ES-I3 (cell line): Measurements from ENCODE around the gene KLF7.

Source experiments
- H3K36me3 ChIP-seq: 2 replicates; pipeline ENCODE4 v1.6.1; 2013; ENCODE audit warnings: mild to moderate bottlenecking, low read length, control low read depth, moderate library complexity; ENCODE audit not compliant: insufficient read depth
- H3K4me1 ChIP-seq: 2 replicates; pipeline ENCODE4 v1.6.1; 2013; ENCODE audit warnings: mild to moderate bottlenecking, control low read depth, low read length; ENCODE audit not compliant: insufficient read depth
- H3K9ac ChIP-seq: 2 replicates; pipeline ENCODE4 v1.6.1; 2013; ENCODE audit warnings: low read depth, mild to moderate bottlenecking, low read length, moderate library complexity
- H3K9me3 ChIP-seq: 2 replicates; pipeline ENCODE4 v1.6.1; 2013; ENCODE audit warnings: mild to moderate bottlenecking, low read length, moderate library complexity; ENCODE audit not compliant: control insufficient read depth, insufficient read depth

Gene KLF7

DNA sequence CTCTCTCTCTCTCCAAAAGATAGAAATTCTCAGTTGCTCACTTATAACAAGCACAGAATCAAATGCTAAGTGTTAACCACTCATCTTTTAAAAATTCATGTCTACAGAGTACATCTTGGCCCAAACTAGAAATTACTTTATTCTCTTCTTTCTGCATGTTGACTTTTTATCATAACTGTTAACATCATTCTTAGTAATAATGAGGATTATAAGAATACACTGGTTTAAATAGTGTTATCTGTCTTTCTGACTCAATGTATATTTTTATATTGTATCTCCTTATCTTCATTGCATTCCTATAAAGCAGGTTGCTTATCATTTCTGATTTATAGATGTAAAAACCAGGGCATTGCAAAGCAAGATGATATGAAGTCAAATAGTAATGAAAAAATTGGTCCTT, 17.8 kb upstream of the KLF7 start:
- H3K9me3 ChIP-seq = no peaks in the 10 kb centered on the region
- H3K9ac ChIP-seq = no peak overlapping the region
- no peaks in the 10 kb centered on the region for H3K36me3 ChIP-seq
- H3K4me1 ChIP-seq = no peaks in the 10 kb centered on the region; the same call in 1 of the 2 replicates

DNA sequence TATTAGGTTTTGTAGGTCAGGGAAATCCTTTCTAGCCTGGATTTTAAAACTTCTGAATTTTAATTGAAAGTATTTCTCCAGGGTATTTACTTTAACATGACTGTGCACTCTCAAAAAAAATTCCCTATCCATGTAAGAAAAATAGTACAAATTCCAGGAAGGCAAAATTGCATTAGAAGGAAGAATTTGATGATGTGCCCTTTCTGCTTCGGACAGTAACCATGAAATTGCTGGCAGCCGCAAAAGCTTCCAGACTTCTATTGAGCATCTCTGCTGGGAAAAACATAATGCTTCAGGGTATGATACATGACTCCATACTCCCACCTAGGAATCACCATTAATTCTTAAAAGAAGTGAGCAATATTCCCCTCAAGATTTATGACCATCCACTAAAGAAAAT, 17.2 kb upstream of the KLF7 start:
- Histone ChIP-seq H3K4me1 (no peaks in the 10 kb centered on the region; the same call in 1 of the 2 replicates), H3K36me3 (no peaks in the 10 kb centered on the region), H3K9me3 (no peaks in the 10 kb centered on the region), H3K9ac (no peak overlapping the region)

DNA sequence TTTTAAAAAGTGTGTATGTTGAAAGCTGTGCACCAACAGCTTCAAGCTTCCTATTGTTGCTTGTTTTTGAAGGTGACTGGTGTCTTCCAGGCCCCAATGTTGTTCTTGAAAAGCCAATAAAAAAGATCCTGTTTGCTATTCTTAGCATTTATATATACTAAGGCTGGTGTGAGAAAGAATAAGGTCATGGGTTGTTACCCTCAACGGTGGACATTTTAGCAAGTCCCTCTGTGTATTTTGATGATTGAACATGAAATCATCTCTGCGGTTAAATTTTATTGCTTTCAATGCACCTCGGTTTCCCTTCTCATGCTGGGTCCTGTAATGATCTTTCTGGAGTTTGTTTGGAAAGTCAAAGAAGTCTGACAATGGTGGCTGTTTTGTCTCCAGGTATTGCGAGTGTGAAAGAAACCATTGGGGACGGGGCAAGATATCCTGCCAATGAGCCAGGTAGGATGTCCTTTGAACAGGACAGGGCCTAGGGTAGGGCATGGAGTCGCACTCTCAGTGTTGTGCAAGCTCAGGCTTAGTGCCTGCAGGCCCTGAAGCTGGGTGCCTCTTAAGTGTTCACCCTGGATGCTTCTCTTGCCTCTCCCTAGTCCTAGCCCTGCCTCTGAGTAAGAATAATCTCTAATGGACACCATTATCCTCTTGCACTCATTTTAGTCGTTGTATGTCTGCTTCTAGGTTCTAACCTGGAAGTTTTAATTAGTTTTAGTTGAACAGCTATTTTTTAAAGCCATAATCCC, 16.0 kb upstream of the KLF7 start:
- Histone ChIP-seq H3K4me1 (no peaks in the 10 kb centered on the region; the same call in 1 of the 2 replicates), H3K9me3 (no peaks in the 10 kb centered on the region), H3K36me3 (no peaks in the 10 kb centered on the region), H3K9ac (no peak overlapping the region)

DNA sequence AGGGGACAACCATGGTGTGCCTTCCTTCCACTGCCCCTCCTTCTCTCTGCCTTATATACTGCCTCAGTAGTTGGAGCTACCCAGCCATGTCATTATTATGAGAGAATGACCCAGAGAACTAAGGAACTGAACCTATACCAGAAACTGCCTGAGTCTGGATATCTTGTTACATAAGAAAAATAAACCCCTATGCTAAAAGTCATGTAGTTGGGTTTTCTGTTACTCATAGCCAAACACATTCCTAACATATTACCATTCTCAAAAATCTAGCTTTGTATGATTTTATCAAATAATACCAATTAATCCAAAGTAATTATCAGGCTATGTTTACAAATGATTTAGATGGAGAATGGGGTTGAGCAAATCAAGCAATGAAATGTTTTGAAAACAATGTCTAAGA, 15.0 kb upstream of the KLF7 start:
- Histone ChIP-seq H3K4me1 (no peaks in the 10 kb centered on the region; the same call in 1 of the 2 replicates), H3K9me3 (no peaks in the 10 kb centered on the region), H3K9ac (no peak overlapping the region), H3K36me3 (no peaks in the 10 kb centered on the region)

DNA sequence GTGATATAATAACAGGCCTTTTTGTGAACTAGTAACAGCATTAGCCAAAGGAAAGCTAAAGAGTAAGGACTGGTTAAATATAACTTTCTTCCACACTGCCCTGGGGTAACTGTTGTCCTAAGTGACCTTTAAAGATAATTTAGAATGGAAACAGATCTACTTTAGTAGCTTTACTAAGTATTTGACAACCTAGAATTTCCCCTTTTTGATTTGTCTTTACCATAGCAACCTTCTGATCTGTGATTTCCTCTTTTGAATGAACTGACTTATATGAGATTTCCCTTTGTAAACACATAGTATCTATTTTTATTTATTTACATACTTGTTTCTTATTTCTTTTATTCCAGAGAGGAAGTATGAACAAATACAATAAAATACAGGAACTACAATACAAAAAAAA, 10.5 kb upstream of the KLF7 start:
- Histone ChIP-seq H3K9ac (no peak overlapping the region), H3K9me3 (no peaks in the 10 kb centered on the region), H3K4me1 (no peaks in the 10 kb centered on the region), H3K36me3 (no peaks in the 10 kb centered on the region)

GRCh38 chr2:207173641-207174040, 7.9 kb upstream of the KLF7 start:
- H3K9me3 ChIP-seq = no peaks in the 10 kb centered on the region
- H3K9ac ChIP-seq = no peak overlapping the region
- no peaks in the 10 kb centered on the region for H3K36me3 ChIP-seq
- peaks cover 4% of the 10 kb centered on the region for H3K4me1 ChIP-seq

DNA sequence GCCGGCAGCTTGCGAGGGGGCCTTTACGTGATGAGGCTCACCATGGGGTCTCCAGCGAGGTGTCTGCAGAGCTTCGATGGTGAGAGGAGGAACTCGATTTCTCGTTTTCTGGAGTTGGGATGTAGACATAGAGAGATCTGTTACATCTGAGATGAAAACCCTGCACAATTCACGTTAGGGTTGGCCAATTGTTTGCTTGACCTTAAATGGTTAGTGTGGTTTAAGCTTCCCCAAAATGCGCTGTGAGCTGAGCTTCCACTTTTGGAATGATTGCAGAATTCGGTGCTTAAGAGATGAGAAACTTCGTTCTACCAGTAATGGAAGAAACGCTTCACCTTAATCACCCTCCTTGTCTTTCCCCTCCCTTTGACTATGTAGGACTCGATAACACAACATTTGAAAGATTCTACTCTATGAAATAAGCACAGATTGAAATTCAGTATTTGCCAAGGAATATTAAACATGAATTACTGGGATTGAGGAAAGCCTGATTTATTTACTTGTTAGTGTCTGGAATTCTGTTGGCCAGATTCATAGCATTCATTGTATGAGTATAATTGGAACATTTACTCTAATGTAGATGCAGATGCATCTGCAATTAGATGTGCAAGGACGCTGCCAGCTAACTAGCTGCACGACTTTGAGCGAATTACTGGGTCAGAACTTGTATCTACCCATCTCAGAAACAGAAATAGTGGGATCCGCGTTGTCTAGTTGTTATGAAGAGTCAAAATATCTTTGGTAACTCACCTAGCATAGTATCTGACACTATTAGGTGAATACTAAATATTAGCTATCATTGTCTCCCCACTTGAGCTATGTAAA, 1.6 kb upstream of the KLF7 start:
- no peaks in the 10 kb centered on the region for H3K9me3 ChIP-seq
- peak overlapping the region; percentile 77 for H3K9ac ChIP-seq
- peaks cover 12% of the 10 kb centered on the region for H3K4me1 ChIP-seq
- peaks cover 2% of the 10 kb centered on the region; the same call in 1 of the 2 replicates for H3K36me3 ChIP-seq

- Histone ChIP-seq H3K36me3 (peaks cover 3% of the 10 kb centered on the region; the same call in 1 of the 2 replicates), H3K9ac (peak overlapping the region; percentile 91), H3K4me1 (peaks cover 20% of the 10 kb centered on the region)
Observed at GRCh38 chr2:207166349-207167098, 776 bp upstream of the KLF7 start.

DNA sequence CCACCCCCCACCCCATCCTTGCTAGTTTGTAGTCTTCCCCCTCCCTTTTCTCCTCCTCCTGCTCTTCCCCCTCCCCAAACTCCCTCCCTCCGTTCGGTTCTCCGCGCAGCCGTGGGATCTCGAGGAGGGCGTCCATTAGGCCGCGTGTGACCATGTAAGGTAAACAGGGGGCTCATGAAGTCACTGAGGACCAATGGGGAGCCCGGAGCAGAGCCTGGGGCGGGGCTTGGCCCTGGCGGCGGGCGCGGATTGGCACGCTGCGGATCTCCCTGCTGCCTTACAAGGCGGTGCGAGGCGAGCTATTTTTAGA, 246 bp upstream of the KLF7 start:
- no peaks in the 10 kb centered on the region for H3K9me3 ChIP-seq
- peaks cover 25% of the 10 kb centered on the region for H3K4me1 ChIP-seq
- H3K36me3 ChIP-seq = peaks cover 3% of the 10 kb centered on the region; the same call in 1 of the 2 replicates
- H3K9ac ChIP-seq = peak overlapping the region; percentile 91; the same call in 1 of the 2 replicates

More at GRCh38 chr2:207166349-207167098, 776 bp upstream of the KLF7 start:
- no peaks in the 10 kb centered on the region for H3K9me3 ChIP-seq

DNA sequence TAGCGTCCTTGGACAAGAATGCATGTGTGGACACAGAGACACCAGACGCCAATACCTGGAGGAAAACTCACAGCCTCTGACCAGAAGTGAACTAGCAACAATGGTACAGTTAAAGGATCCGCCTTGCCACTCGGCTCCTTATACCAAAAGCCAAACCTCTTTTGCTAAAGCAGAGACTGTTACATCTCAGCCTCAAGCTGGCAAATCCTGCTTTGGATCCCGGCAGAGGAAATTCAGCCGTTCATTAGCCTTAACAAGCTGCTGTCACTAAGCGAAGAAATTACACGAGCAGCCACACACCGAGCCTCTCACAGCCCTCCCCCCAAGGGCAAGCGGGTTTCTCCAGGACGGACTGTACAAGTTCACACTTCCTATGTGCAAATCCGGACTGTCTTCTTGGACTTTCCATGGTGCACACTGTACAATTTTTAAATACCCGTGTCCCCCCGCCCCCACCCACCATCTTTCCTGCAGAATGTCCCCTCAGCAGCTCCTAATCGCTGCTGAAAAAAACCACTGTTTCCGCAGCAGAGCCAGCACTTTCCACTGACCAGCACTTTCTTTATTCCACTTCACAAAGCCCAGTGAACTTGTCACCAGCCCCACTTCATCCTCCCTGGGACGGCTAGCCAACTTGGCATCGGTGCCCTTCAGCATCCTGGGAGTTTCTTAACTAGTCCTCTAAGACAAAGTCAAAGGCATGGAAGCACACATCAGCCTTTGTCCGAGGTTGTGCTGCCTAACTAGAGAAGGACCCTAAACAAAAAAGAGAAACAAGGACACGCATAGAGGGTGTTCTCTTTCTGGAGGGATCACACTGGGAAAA, 1.5 kb downstream of the KLF7 start:
- Histone ChIP-seq H3K9me3 (no peaks in the 10 kb centered on the region), H3K4me1 (peaks cover 43% of the 10 kb centered on the region), H3K36me3 (peaks cover 3% of the 10 kb centered on the region; the same call in 1 of the 2 replicates), H3K9ac (peak overlapping the region; percentile 99)

DNA sequence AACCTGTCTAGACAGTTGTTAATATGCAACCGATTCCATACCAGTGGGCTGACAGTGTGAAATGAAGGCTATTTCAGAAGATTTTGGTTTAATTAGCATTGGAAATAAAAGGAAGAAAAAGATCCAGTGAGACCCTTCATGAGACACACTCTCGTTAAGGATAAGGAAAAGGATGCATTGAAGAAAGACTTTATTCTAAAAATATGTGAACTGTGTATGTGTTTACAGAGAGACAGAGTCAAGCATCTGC, 2.1 kb downstream of the KLF7 start:
- Histone ChIP-seq H3K9ac (peak overlapping the region; percentile 99), H3K4me1 (peaks cover 45% of the 10 kb centered on the region), H3K9me3 (no peaks in the 10 kb centered on the region)

GRCh38 chr2:207163053-207163755, 2.5 kb downstream of the KLF7 start:
- Histone ChIP-seq H3K36me3 (peaks cover 3% of the 10 kb centered on the region; the same call in 1 of the 2 replicates), H3K9ac (peak overlapping the region; percentile 99)

More for the DNA sequence above, 2.1 kb downstream of the KLF7 start:
- peaks cover 3% of the 10 kb centered on the region; the same call in 1 of the 2 replicates for H3K36me3 ChIP-seq

DNA sequence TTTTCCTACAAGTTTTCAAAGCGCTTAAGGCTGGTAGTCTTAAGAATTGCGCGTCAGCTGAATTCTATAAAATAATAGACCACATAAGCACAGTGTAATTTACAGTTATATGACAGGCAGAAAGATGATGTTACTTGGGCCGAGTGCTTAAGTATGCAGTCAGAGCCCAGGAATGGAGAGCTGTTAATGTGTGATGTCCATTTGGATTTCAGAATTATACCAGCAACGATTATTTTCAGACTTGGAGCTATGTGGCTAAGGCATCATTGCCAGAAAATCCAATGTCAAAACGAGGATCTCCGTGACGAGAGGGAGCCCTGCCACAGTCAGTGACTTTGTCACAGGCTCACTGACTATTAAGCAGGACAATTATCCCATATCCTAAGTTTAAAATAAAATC, 3.4 kb downstream of the KLF7 start:
- Histone ChIP-seq H3K9me3 (no peaks in the 10 kb centered on the region), H3K36me3 (peaks cover 3% of the 10 kb centered on the region), H3K9ac (peak overlapping the region; percentile 99; the same call in 1 of the 2 replicates), H3K4me1 (peaks cover 49% of the 10 kb centered on the region)

More at GRCh38 chr2:207163053-207163755, 2.5 kb downstream of the KLF7 start:
- no peaks in the 10 kb centered on the region for H3K9me3 ChIP-seq
- peaks cover 41% of the 10 kb centered on the region for H3K4me1 ChIP-seq
